Activated CD4-positive, alpha-beta T cell treated with anti-CD3 and anti-CD28 coated beads, Interleukin-2, amount 50 U/mL, for 48 hours (primary cell): Measurements from ENCODE around the gene LMBRD1.
"Not testable (repeated sequence)": the region's sequence is repeated elsewhere in the genome, so short reads cannot be mapped to it uniquely, and the experiment has no call there.

Experiments
- DNase-seq, 2 experiments: peaks; one replicate each; pipeline ENCODE4 v3.0.0-alpha.2; 2020

LMBRD1 gene

DNA sequence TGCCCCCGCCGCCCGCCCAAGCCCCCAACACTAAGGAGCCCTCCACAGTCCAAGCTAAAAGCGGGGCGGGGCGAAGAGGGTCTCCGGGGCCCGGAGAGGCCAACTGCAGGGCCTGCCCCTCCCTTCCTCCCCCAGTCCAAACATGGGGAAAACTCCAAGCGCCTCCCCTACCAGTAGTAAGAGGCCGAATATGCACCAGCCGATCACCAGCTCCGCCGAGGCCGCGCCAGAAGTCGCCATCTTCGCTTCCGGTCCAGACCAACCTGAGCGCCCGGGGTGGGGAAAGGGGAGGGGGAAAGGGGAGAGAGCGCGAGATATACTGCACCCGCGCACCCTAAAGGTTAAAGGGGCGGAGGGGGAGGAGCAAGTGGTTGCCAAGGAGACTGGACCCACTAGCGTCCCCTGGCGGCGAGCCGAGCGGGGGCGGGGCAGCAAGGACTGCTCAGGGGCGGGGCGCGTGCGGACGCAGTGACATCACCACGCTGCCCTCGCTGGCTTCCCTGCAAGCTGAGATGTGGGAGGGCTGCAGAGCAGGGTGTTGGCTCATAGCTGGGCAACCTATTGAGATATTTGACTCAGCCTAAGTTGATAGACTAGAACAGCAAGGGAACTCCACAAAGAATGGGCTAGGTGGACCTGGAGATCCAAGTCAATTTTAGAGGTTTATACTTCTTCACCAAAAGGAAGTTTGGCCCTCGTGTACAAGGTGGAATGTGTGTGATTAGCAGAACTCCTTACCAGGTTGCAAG, at the start of gene LMBRD1:
TSS of gene LMBRD1 (minus strand) at position 369 of the 749 bp plus-strand sequence. CDS start at position 240, 129 bp downstream.
- DNase-seq = peak; percentile 99

- DNase-seq = no peak
Observed at GRCh38 chr6:69846312-69846711, 49.5 kb upstream of the LMBRD1 start.

GRCh38 chr6:69843189-69843588, 46.4 kb upstream of the LMBRD1 start:
- no peak for DNase-seq

DNA sequence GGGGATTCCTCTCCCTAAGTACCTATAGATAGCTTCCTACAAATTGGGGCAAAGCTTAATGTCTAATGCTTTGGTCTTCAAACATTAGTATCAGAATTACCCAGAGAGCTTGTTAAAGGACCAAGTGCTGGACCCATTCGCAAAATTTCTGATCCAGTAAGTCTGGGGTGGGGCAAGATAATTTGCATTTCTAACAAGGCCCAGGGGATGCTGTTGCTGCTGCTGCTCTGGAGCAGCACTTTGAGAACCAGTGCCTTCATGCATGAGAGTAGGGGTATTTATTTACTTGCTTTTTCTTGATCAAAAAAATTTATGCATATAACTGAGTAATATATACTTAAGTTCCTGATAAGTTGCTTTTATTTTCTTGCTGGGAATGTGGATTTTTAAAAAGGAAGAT, 45.1 kb upstream of the LMBRD1 start:
- no peak for DNase-seq

DNA sequence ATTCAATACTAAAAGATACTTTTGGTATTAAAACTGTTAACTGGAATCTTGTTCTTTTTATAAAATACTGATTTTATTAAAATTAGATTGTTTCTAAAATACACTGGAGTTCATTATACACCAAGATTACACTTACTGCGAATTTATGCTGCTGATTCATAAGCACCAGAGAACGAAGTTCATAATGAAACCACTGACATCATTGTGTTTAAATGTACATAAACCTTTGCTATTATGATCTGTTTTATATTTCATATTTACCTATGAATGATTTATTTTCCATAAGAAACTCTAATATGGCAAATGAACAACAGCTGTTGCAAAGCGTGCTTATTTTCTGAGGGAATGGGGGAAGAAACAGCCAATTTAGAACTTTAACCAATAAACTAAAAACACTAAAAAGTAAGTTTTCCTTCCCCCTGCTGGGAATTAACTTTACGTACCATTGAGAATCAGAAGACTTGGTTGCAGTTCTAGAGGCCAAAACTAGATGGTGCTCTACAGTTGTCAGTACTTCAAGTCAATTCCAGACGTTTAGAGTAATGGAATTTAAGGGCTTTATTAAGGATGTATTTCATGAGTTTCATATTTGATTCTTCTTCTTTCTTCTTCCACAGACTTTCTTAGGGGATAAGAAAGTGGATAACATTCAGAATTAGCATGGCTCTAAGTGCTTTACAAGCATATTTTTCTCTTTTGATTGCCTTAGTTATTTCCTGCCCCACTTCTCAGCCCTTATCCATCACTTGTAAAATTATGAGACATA, 38.8 kb upstream of the LMBRD1 start:
- no peak for DNase-seq

GRCh38 chr6:69832558-69832957, 35.7 kb upstream of the LMBRD1 start:
- no peak for DNase-seq

DNA sequence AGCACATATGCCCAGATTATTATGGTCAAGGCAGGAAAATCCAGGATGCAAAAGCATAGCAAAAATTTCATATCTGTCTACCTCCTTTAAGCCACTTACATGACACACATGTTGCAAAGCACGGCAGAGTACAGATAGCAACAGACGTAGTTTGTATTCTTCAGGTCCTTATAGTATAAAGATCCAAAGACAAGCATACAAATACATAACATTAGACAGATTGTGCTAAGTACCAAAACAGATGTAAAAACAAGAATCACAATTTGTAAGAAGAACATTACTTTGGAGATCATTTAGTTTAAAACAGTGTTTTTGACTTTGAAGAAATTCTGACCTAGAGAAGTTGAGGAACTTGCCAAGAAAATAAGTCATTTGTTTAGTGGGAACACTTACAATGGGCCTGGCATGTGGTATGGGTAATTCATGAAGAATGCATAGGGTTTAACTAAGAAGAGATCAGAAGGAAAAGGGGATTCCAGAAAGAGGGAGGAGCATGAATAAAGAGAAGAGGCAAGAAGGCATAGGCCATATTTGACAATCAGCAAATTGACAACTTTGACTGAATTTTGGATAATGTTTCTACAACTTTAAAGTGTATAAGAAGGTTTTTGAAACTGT, 30.6 kb upstream of the LMBRD1 start:
- no peak for DNase-seq

- no peak for DNase-seq
Observed at GRCh38 chr6:69825904-69826303, 29.1 kb upstream of the LMBRD1 start.

DNA sequence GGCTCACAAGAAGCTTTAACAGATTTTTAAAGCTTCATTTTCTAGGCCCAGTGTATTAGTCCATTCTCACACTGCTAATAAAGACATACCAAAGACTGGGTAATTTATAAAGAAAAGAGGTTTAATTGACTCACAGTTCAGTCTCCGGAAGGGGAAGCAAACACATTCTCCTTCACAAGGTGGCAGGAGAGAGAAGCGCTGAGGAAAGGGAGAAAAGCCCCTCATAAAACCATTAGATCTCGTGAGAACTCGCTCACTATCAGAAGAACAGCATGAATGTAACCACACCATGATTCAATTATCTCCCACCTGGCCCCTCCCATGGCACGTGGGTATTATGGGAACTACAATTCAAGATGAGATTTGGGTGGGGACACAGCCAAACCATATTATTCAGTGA, 27.5 kb upstream of the LMBRD1 start:
- DNase-seq = not testable (repeated sequence)

DNA sequence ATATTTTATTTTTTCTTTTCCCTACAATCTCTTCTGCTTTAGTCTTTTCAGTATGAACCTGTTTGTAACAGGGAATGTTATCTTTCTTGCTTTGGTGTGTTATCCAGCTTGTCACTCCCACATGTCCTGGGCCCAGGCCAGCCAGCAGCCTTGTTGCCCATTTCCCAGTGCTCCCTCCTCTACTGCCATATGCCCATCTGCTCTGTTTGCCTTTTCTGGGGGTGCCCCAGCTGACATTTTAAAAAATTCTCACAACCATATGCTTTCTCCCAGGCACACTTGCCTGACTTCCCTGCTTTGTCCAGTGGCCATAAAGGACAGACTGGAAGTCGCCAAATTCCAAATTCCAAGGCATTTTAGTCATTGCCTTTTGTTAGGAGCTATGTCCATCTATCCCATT, 23.6 kb upstream of the LMBRD1 start:
- no peak for DNase-seq

DNA sequence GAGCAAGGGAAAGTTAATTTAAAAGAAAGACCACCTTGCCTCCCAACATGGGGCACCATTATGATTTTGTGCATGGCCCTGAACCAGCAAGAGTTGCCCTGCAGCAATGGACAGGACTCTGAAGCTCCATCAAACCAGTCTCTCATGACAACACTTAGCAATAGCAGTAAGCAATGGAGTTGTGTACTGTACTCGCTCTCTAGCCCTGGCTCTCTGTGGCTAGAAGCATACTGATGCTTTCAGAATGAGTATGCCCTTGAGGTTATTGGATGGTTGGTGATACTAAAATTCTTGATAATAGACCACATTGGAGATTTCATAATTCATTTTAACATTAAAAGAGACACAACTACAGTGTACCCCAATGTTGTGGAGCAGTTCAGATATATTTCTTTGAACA, 23.2 kb upstream of the LMBRD1 start:
- DNase-seq = no peak

DNA sequence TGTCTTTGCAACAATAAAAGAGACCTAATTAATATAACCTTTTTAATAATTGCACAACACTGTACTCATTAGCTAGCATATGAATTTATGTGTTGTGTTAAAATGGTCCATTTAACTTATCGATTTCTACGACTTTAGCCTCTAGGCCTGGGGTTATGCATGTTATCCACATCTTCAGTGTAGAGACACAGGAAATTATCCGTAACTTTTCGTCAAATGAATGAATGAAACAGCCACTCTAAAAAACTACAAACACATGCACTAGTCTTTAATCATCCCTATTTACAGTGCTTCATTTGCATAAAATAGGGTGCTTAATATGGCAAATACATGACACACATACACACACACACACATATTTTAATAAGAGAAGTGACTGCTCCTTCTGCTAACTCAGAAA, 22.3 kb upstream of the LMBRD1 start:
- no peak for DNase-seq

DNA sequence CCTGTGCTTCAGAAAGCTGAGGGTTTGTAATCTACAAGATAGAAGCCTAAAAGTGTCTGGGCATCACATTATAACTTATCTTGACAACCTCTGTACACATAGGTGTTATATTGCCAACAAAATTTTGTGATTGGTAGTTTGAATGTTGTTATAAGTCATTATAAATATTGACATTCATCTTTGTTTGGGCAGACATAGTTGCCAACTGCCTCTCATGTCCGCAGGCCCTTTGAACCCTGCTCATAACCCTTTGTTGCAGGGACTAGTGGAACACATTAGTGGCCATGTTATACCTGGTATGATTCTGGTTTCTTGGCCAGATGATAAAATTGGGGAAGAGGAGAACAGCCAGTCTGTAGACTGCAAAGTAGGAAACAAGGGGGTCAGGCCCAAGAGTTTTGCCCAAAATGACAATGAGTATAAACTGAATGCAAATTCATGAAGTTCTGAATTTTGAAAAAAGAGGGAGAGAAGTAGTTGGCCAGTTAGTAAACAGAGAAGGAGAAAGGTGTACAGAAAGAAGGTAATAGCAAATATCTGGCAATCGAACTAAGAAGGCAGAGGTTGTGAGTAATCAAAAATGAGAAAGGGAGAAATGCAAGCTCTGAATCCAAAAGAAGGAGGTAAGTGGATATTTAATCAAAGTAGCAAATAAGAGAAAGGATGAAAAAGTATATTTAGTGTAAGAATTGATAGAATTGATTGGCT, 21.6 kb upstream of the LMBRD1 start:
- DNase-seq = no peak

- DNase-seq = no peak
Observed at GRCh38 chr6:69817358-69817757, 20.5 kb upstream of the LMBRD1 start.

DNA sequence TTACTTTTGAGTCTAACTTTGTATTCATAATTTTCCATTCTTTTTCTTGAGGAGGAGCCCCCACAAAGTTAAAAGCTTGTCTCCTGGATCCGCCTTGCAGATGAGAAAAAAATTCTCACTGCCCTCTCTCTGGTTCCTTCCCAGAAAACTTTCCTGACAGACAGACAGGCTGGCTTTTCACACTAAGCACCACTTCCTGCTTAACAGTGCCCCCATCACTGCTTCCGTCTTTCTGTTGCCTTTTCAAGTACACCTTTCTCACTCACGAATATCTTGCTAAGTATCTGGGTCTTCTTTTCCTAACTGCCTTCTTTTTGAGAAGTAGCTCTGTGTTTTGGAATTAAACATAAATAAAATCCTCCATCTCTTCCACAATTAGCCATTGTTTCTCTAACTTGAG, 19.8 kb upstream of the LMBRD1 start:
- DNase-seq = no peak

DNA sequence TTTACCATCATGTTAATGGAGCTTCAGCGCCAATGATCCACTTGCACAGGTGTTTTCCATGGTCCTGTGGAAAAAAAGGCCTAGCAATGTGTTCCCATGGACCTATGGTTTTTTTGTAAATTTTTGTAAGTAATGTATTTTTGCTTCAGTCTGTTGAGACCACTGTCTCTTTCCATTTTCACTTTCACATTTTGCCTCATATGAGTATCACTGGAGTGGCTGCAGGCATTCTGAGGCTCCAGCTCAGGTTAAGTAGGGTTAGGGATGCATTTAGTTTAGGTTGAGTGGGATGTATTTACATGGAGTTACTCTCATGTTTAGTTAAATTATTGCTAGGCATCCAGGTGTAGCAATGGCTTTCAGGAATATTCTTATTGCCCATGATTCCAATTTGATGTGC, 19.2 kb upstream of the LMBRD1 start:
- no peak for DNase-seq

- no peak for DNase-seq
Observed at GRCh38 chr6:69813508-69813907, 16.7 kb upstream of the LMBRD1 start.

DNA sequence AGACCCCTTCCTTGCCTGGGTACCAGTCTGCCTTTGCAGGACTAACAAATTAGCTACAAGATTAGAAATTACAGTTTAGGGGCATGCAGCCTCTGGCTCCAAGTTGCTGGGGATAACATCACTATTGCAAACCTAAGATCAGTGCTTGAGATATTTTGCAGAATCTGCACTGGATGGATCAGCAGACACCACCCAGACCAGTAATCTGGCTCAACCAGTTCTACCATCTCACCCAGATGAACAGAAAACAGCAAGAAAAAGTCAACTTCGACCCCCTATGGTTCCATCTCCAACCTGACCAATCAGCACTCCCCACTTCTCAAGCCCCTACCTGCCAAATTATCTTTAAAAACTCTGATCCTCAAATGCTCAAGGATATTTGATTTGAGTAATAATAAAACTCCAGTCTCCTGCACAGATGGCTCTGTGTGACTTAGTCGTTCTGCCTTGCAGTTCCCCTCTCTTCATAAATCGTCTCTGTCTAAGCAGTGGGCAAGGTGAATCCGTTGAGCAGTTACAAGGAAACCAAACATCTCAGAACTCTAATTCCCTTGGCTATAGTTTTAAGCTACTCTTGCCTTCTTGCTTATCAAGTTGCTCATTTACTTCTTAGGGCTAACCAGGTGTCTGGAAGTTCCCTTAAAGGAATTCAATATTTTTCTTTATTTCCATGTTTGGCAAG, 16.1 kb upstream of the LMBRD1 start:
- no peak for DNase-seq

- DNase-seq = no peak
Observed at GRCh38 chr6:69802995-69803394, 6.2 kb upstream of the LMBRD1 start.

DNA sequence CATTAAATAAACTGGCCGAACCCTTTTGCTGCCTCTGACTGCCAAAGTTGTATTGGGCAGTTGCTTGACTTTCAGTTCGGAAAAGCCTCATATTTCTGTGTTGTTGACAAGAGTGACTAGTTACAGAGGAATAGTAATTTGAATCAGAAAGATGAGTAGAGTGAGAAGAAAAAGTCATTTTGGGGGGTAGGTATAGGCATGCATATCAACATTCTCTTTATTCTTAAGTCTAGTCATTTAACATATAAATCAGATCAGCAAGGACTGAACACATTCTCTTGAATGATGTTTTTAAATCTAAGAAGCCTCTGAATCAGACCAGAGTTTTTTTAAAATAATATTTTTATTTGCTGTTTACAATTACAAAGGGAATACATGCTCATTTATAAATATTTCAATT, 4.9 kb upstream of the LMBRD1 start:
- DNase-seq = no peak

DNA sequence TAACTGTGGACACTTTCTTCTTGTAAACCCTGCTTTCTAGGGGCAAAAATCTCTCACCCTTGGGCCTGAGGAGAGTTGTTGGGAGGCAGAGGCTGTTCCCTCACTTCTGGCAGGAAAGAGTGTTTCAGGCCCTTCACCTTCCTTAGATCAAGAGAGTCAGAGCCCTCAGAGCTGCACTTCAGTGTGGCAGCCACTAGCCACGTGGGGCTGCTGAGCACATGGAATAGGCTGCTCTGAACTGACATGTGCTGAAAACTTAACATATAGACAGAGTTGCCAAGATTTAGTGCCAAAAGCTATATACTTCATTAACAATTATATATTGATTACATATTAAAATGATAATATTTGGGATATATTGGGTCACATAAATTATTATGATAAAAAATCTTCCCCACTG, 4.4 kb upstream of the LMBRD1 start:
- no peak for DNase-seq

DNA sequence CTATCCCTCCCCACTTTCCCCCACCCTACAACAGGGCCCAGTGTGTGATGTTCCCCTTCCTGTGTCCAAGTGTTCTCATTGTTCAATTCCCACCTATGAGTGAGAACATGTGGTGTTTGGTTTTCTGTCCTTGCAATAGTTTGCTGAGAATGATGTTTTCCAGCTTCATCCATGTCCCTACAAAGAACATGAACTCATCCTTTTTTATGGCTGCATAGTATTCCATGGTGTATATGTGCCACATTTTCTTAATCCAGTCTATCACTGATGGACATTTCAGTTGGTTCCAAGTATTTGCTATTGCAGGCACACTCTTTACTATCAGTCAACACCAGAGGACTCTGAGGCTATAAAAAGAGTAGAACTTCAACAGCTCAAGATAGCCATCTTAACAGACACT, 2.0 kb upstream of the LMBRD1 start:
- not testable (repeated sequence) for DNase-seq
